Activated naive CD4-positive, alpha-beta T cell treated with anti-CD3 and anti-CD28 coated beads, Interleukin-2, amount 50 U/mL, for 24 hours (primary cell): ENCODE measurements around the gene SLC25A46.
"Not testable (repeated sequence)": the region's sequence is repeated elsewhere in the genome, so short reads cannot be mapped to it uniquely, and the experiment has no call there.

Experiments
- H3K27ac Mint-ChIP-seq: one replicate; pipeline ENCODE4 v1.8.0; 2021; ENCODE audit warnings: mild to moderate bottlenecking, mixed read lengths
- H3K27me3 Mint-ChIP-seq: one replicate; pipeline ENCODE4 v1.8.0; 2021; ENCODE audit warnings: mixed read lengths
- H3K36me3 Mint-ChIP-seq: one replicate; pipeline ENCODE4 v1.8.0; 2021; ENCODE audit warnings: mixed read lengths
- H3K4me1 Mint-ChIP-seq: one replicate; pipeline ENCODE4 v1.8.0; 2021; ENCODE audit warnings: mixed read lengths
- H3K4me3 Mint-ChIP-seq: one replicate; pipeline ENCODE4 v1.8.0; 2021; ENCODE audit warnings: mild to moderate bottlenecking, mixed read lengths
- H3K9me3 Mint-ChIP-seq: one replicate; pipeline ENCODE4 v1.8.0; 2021; ENCODE audit warnings: mixed read lengths

The SLC25A46 gene

GRCh38 chr5:110736753-110737152 is 2.1 kb upstream of the SLC25A46 start:
- Mint-ChIP-seq H3K36me3 (peaks cover 4% of the 10 kb centered on the region), H3K9me3 (no peaks in the 10 kb centered on the region), H3K4me1 (peaks cover 31% of the 10 kb centered on the region), H3K4me3 (no peak overlapping the region), H3K27me3 (peaks cover 7% of the 10 kb centered on the region), H3K27ac (no peak overlapping the region)

- H3K4me1 Mint-ChIP-seq = peaks cover 37% of the 10 kb centered on the region
These were observed 350 bp upstream of the SLC25A46 start for GRCh38 chr5:110738503-110738811.

GRCh38 chr5:110751902-110752762 is 13.3 kb downstream of the SLC25A46 start:
- peak overlapping the region; percentile 86 for H3K27ac Mint-ChIP-seq
- peaks cover 31% of the 10 kb centered on the region for H3K36me3 Mint-ChIP-seq
- peaks cover 57% of the 10 kb centered on the region for H3K4me1 Mint-ChIP-seq
- peak overlapping the region; percentile 53 for H3K4me3 Mint-ChIP-seq
- no peaks in the 10 kb centered on the region for H3K9me3 Mint-ChIP-seq
- H3K27me3 Mint-ChIP-seq = no peaks in the 10 kb centered on the region

More at GRCh38 chr5:110738503-110738811, 350 bp upstream of the SLC25A46 start:
- H3K9me3 Mint-ChIP-seq = no peaks in the 10 kb centered on the region
- H3K27ac Mint-ChIP-seq = peak overlapping the region; percentile 96
- H3K27me3 Mint-ChIP-seq = peaks cover 5% of the 10 kb centered on the region
- H3K4me3 Mint-ChIP-seq = peak overlapping the region; percentile 99
- peaks cover 4% of the 10 kb centered on the region for H3K36me3 Mint-ChIP-seq

- peak overlapping the region; percentile 53 for H3K4me3 Mint-ChIP-seq
- H3K27ac Mint-ChIP-seq = peak overlapping the region; percentile 86
- H3K36me3 Mint-ChIP-seq = peaks cover 29% of the 10 kb centered on the region
- H3K27me3 Mint-ChIP-seq = no peaks in the 10 kb centered on the region
- peaks cover 54% of the 10 kb centered on the region for H3K4me1 Mint-ChIP-seq
- no peaks in the 10 kb centered on the region for H3K9me3 Mint-ChIP-seq
These were observed 14.1 kb downstream of the SLC25A46 start for GRCh38 chr5:110752953-110753352.

GRCh38 chr5:110753600-110753999 is 14.8 kb downstream of the SLC25A46 start:
- H3K4me3 Mint-ChIP-seq = no peak overlapping the region
- peaks cover 54% of the 10 kb centered on the region for H3K4me1 Mint-ChIP-seq
- H3K9me3 Mint-ChIP-seq = no peaks in the 10 kb centered on the region
- no peaks in the 10 kb centered on the region for H3K27me3 Mint-ChIP-seq
- H3K27ac Mint-ChIP-seq = no peak overlapping the region
- peaks cover 28% of the 10 kb centered on the region for H3K36me3 Mint-ChIP-seq

- Mint-ChIP-seq H3K36me3 (peaks cover 23% of the 10 kb centered on the region), H3K4me1 (peaks cover 48% of the 10 kb centered on the region), H3K27me3 (no peaks in the 10 kb centered on the region), H3K4me3 (peak overlapping the region; percentile 56), H3K27ac (peak overlapping the region; percentile 85), H3K9me3 (no peaks in the 10 kb centered on the region)
These were observed 15.4 kb downstream of the SLC25A46 start for GRCh38 chr5:110754181-110754580.

GRCh38 chr5:110757118-110757729 is 18.4 kb downstream of the SLC25A46 start:
- Mint-ChIP-seq H3K27me3 (no peaks in the 10 kb centered on the region), H3K9me3 (no peaks in the 10 kb centered on the region), H3K36me3 (peaks cover 19% of the 10 kb centered on the region), H3K4me3 (no peak overlapping the region), H3K4me1 (peaks cover 30% of the 10 kb centered on the region), H3K27ac (no peak overlapping the region)

- peaks cover 15% of the 10 kb centered on the region for H3K36me3 Mint-ChIP-seq
- no peak overlapping the region for H3K27ac Mint-ChIP-seq
- H3K4me3 Mint-ChIP-seq = no peak overlapping the region
- no peaks in the 10 kb centered on the region for H3K9me3 Mint-ChIP-seq
- no peaks in the 10 kb centered on the region for H3K27me3 Mint-ChIP-seq
- peaks cover 3% of the 10 kb centered on the region for H3K4me1 Mint-ChIP-seq
These were observed 21.4 kb downstream of the SLC25A46 start for GRCh38 chr5:110760158-110760557.

GRCh38 chr5:110768138-110768860 is 29.5 kb downstream of the SLC25A46 start:
- H3K4me1 Mint-ChIP-seq = no peaks in the 10 kb centered on the region
- peaks cover 5% of the 10 kb centered on the region for H3K27me3 Mint-ChIP-seq
- no peak overlapping the region for H3K4me3 Mint-ChIP-seq
- no peak overlapping the region for H3K27ac Mint-ChIP-seq
- H3K36me3 Mint-ChIP-seq = no peaks in the 10 kb centered on the region
- no peaks in the 10 kb centered on the region for H3K9me3 Mint-ChIP-seq

GRCh38 chr5:110769000-110769681 is 30.3 kb downstream of the SLC25A46 start:
- Mint-ChIP-seq H3K36me3 (no peaks in the 10 kb centered on the region), H3K4me3 (no peak overlapping the region), H3K4me1 (no peaks in the 10 kb centered on the region), H3K9me3 (peaks cover under 1% of the 10 kb centered on the region), H3K27me3 (peaks cover 5% of the 10 kb centered on the region), H3K27ac (no peak overlapping the region)

- Mint-ChIP-seq H3K27ac (no peak overlapping the region), H3K27me3 (peaks cover 8% of the 10 kb centered on the region), H3K36me3 (no peaks in the 10 kb centered on the region), H3K4me3 (no peak overlapping the region), H3K4me1 (no peaks in the 10 kb centered on the region), H3K9me3 (peaks cover 4% of the 10 kb centered on the region)
These were observed 31.5 kb downstream of the SLC25A46 start for GRCh38 chr5:110770286-110770685.

- Mint-ChIP-seq H3K4me1 (no peaks in the 10 kb centered on the region), H3K4me3 (no peak overlapping the region), H3K27ac (no peak overlapping the region), H3K9me3 (peaks cover 14% of the 10 kb centered on the region), H3K36me3 (no peaks in the 10 kb centered on the region), H3K27me3 (peaks cover 8% of the 10 kb centered on the region)
These were observed 46.1 kb downstream of the SLC25A46 start for GRCh38 chr5:110784901-110785300.

- no peaks in the 10 kb centered on the region for H3K36me3 Mint-ChIP-seq
- no peaks in the 10 kb centered on the region for H3K4me1 Mint-ChIP-seq
- peaks cover 8% of the 10 kb centered on the region for H3K27me3 Mint-ChIP-seq
- H3K27ac Mint-ChIP-seq = no peak overlapping the region
- H3K9me3 Mint-ChIP-seq = peaks cover 14% of the 10 kb centered on the region
- no peak overlapping the region for H3K4me3 Mint-ChIP-seq
These were observed 46.5 kb downstream of the SLC25A46 start for GRCh38 chr5:110785356-110785755.

GRCh38 chr5:110788006-110788405 is 49.2 kb downstream of the SLC25A46 start:
- H3K27me3 Mint-ChIP-seq, H3K27ac Mint-ChIP-seq, H3K4me3 Mint-ChIP-seq, H3K4me1 Mint-ChIP-seq, H3K36me3 Mint-ChIP-seq: not testable (repeated sequence)
- peaks cover 14% of the 10 kb centered on the region for H3K9me3 Mint-ChIP-seq

GRCh38 chr5:110790673-110791072 is 51.9 kb downstream of the SLC25A46 start:
- H3K4me1 Mint-ChIP-seq = no peaks in the 10 kb centered on the region
- H3K27me3 Mint-ChIP-seq = no peaks in the 10 kb centered on the region
- H3K36me3 Mint-ChIP-seq = no peaks in the 10 kb centered on the region
- no peak overlapping the region for H3K4me3 Mint-ChIP-seq
- no peak overlapping the region for H3K27ac Mint-ChIP-seq
- peaks cover 4% of the 10 kb centered on the region for H3K9me3 Mint-ChIP-seq
